HCT116 (cell line): ENCODE data around the gene NPB. TPM values are rescaled to one million over a fixed set of nuclear protein-coding genes. Genes with fewer than 3 reads are reported as not detected.

Source experiments
- ATAC-seq: fragments of 200-7000 bp; cut with Tn5 transposase; 2 replicates; pipeline ENCODE4 v1.9.1; 2020; ENCODE audit warnings: mild to moderate bottlenecking, moderate library complexity
- BruUV-seq: library from RNA; stranded (reverse); fragments of 400-500 nt; replicated peaks from 2 replicates; lab custom pipeline; 2021; lab: Mats Ljungman, UMichigan
- CTCF ChIA-PET: fragments of 300-600 bp; sonication (Branson Sonifier 250); formaldehyde crosslinking; loops from one replicate; lab custom pipeline; 2021; ENCODE audit warnings: antibody characterized with exemption; lab: Charles Lee
- POLR2A ChIA-PET: fragments of 300-600, 350-600 bp; sonication (Branson Sonifier 250); formaldehyde crosslinking; loops from one replicate; lab custom pipeline; 2021; ENCODE audit warnings: antibody characterized with exemption; lab: Charles Lee
- RAD21 ChIA-PET, 2 experiments: fragments of 300-600 bp; sonication (Branson Sonifier 250); formaldehyde crosslinking; loops; one replicate each; lab custom pipeline; 2023; ENCODE audit warnings: low total read pairs in 2 of 2; ENCODE audit not compliant: uncharacterized antibody in 2 of 2, unreplicated experiment in 2 of 2, low non-redundant PET in 1 of 2; lab: Charles Lee
- DNase-seq: peaks from one replicate; pipeline ENCODE4 v3.0.0-alpha.2; 2010; ENCODE audit warnings: low read depth, low spot score
- H2AFZ ChIP-seq: fragments of 200-600 bp; shearing (Covaris generic), sonication (generic); 2 replicates; pipeline ENCODE4 v1.6.1; 2017; ENCODE audit warnings: low read depth, mixed run types, mixed read lengths, antibody characterized with exemption, low read length; ENCODE audit not compliant: poor library complexity, severe bottlenecking
- H3K27ac ChIP-seq: 2 replicates; pipeline ENCODE4 v1.5.1; 2012; ENCODE audit warnings: low read depth, low read length
- H3K27me3 ChIP-seq: fragments of 200-600 bp; sonication (generic); 2 replicates; pipeline ENCODE4 v1.6.1; 2016; ENCODE audit warnings: mixed run types, low read length, mixed read lengths; ENCODE audit not compliant: insufficient read depth
- H3K36me3 ChIP-seq, 2 experiments: fragments of 200-500 bp in 1 of 2; fragments of 200-600 bp in 1 of 2; sonication (Bioruptor generic) in 1 of 2; sonication (generic) in 1 of 2; 2 replicates each; pipeline versions ENCODE4 v1.5.1 to v1.6.1; 2014 to 2016; ENCODE audit warnings: low read length in 2 of 2, inconsistent platforms in 1 of 2, mixed read lengths in 1 of 2, mixed run types in 1 of 2; ENCODE audit not compliant: insufficient read depth in 2 of 2, control insufficient read depth in 1 of 2
- H3K4me1 ChIP-seq, 2 experiments: fragments of 200-600 bp in 1 of 2; sonication (generic) in 1 of 2; 2 replicates each; pipeline versions ENCODE4 v1.5.1 to v1.6.1; 2012 to 2017; ENCODE audit warnings: low read length in 2 of 2, inconsistent platforms in 1 of 2, mild to moderate bottlenecking in 1 of 2, mixed read lengths in 1 of 2, mixed run types in 1 of 2, moderate library complexity in 1 of 2; ENCODE audit not compliant: insufficient read depth in 2 of 2, control insufficient read depth in 1 of 2
- H3K4me2 ChIP-seq: fragments of 200-600 bp; sonication (generic); 2 replicates; pipeline ENCODE4 v1.6.1; 2017; ENCODE audit warnings: mixed run types, low read length, mixed read lengths
- H3K4me3 ChIP-seq, 2 experiments: fragments of 200-600 bp in 1 of 2; sonication (generic) in 1 of 2; replicated peaks in 1 of 2; 2 replicates each; pipeline ENCODE4 v1.5.1; 2011 to 2016; ENCODE audit warnings: low read length in 2 of 2, control low read depth in 1 of 2, low read depth in 1 of 2, mild to moderate bottlenecking in 1 of 2, mixed read lengths in 1 of 2, mixed run types in 1 of 2
- H3K79me2 ChIP-seq: fragments of 200-600 bp; sonication (generic); 2 replicates; pipeline ENCODE4 v1.6.1; 2017; ENCODE audit warnings: mild to moderate bottlenecking, mixed run types, low read length, moderate library complexity, mixed read lengths; ENCODE audit not compliant: insufficient read depth
- H3K9ac ChIP-seq: fragments of 200-600 bp; sonication (generic); 2 replicates; pipeline ENCODE4 v1.6.1; 2016; ENCODE audit warnings: low read length, mixed read lengths
- H3K9me2 ChIP-seq: fragments of 200-600 bp; sonication (generic), shearing (Covaris generic); 2 replicates; pipeline ENCODE4 v1.6.1; 2017; ENCODE audit warnings: mixed run types, mild to moderate bottlenecking, moderate library complexity; ENCODE audit not compliant: insufficient read depth
- H3K9me3 ChIP-seq, 2 experiments: fragments of 200-500 bp in 1 of 2; fragments of 200-600 bp in 1 of 2; sonication (Bioruptor generic) in 1 of 2; sonication (generic) in 1 of 2; 2 replicates each; pipeline ENCODE4 v1.6.1; 2014 to 2017; ENCODE audit warnings: low read length in 2 of 2, mixed read lengths in 2 of 2, inconsistent platforms in 1 of 2, low read depth in 1 of 2, mild to moderate bottlenecking in 1 of 2, mixed run types in 1 of 2, moderate library complexity in 1 of 2; ENCODE audit not compliant: control insufficient read depth in 1 of 2, insufficient read depth in 1 of 2
- H4K20me1 ChIP-seq: fragments of 200-600 bp; sonication (generic), shearing (Covaris generic); 2 replicates; pipeline ENCODE4 v1.6.1; 2017; ENCODE audit warnings: mixed run types, mild to moderate bottlenecking, moderate library complexity; ENCODE audit not compliant: insufficient read depth
- CTCF ChIP-seq, 3 experiments: fragments of 200-600 bp in 1 of 3; sonication (generic) in 1 of 3; IDR thresholded peaks in 2 of 3; conservative IDR thresholded peaks in 1 of 3; 2 replicates each; pipeline ENCODE4 v1.5.1; 2012 to 2017; ENCODE audit warnings: low read depth in 2 of 3, low read length in 2 of 3, antibody characterized with exemption in 1 of 3, borderline replicate concordance in 1 of 3, control low read depth in 1 of 3, mild to moderate bottlenecking in 1 of 3, mixed read lengths in 1 of 3, mixed run types in 1 of 3, moderate library complexity in 1 of 3; ENCODE audit not compliant: insufficient read depth in 1 of 3
- EGR1 ChIP-seq: IDR thresholded peaks from 2 replicates; pipeline ENCODE4 v1.6.1; 2012; ENCODE audit warnings: low read depth
- ELF1 ChIP-seq: IDR thresholded peaks from 2 replicates; pipeline ENCODE4 v1.6.1; 2012; ENCODE audit warnings: low read depth, borderline replicate concordance
- EZH2 ChIP-seq: fragments of 200-600 bp; sonication (generic); IDR thresholded peaks from 2 replicates; pipeline ENCODE4 v1.6.1; 2017; ENCODE audit warnings: antibody characterized with exemption, mixed run types
- EZH2phosphoT487 ChIP-seq: fragments of 200-600 bp; IDR thresholded peaks from 2 replicates; pipeline ENCODE4 v1.6.1; 2018; ENCODE audit warnings: antibody characterized with exemption, borderline replicate concordance
- JUND ChIP-seq: IDR thresholded peaks from 2 replicates; pipeline ENCODE4 v1.6.1; 2012
- MAX ChIP-seq: IDR thresholded peaks from 2 replicates; pipeline ENCODE4 v1.6.1; 2012
- POLR2A ChIP-seq: IDR thresholded peaks from 2 replicates; pipeline ENCODE4 v1.7.0; 2011; ENCODE audit warnings: borderline replicate concordance; ENCODE audit not compliant: insufficient read depth, insufficient read length; ENCODE audit errors: extremely low read depth
- POLR2AphosphoS5 ChIP-seq: IDR thresholded peaks from 2 replicates; pipeline ENCODE4 v1.6.1; 2011; ENCODE audit warnings: mild to moderate bottlenecking, low read depth, low read length, moderate library complexity
- RAD21 ChIP-seq: IDR thresholded peaks from 2 replicates; pipeline ENCODE4 v1.6.1; 2012; ENCODE audit warnings: low read depth, mild to moderate bottlenecking
- REST ChIP-seq: IDR thresholded peaks from 2 replicates; pipeline ENCODE4 v1.6.1; 2012; ENCODE audit warnings: low read depth
- SRF ChIP-seq: IDR thresholded peaks from 2 replicates; pipeline ENCODE4 v1.6.1; 2012; ENCODE audit warnings: low read depth
- ZFX ChIP-seq: fragments of 450-650 bp; IDR thresholded peaks from 2 replicates; pipeline ENCODE4 v1.6.1; 2017
- ZNF274 ChIP-seq: fragments of 200-500 bp; sonication (Bioruptor generic); IDR thresholded peaks from 2 replicates; pipeline ENCODE4 v1.6.1; 2014; ENCODE audit warnings: mild to moderate bottlenecking, low read depth, low read length, inconsistent platforms
- intact Hi-C: fragments of 100-400 bp; cut with micrococcal nuclease; formaldehyde crosslinking; loops from 2 replicates; pipeline ENCODE4 v1.10.0; 2022
- total RNA-seq: library from RNA; stranded (reverse); gene quantifications from one replicate; pipeline ENCODE4 v1.2.1, GENCODE V29; 2021; ENCODE audit not compliant: unreplicated experiment

The NPB gene
- total RNA-seq, 1 experiment from 2014 or later, result 1.2 TPM

GRCh38 chr17:81918832-81919545, 17.0 kb downstream of the NPB start:
- H4K20me1 ChIP-seq, result no peaks in the 10 kb centered on the region
- no peak for DNase-seq
- H3K4me1 ChIP-seq, result peaks cover 27 to 46% of the 10 kb centered on the region in 2 experiments
- H3K9me3 ChIP-seq, result no peaks in the 10 kb centered on the region
- no peak overlapping the region for H2AFZ ChIP-seq
- ChIA-PET CTCF (no interaction called here), RAD21 (no interaction called here), POLR2A (no interaction called here)
- H3K9ac ChIP-seq, result no peak overlapping the region
- H3K27ac ChIP-seq, result peak overlapping the region; percentile 5; the same call in 1 of the 2 replicates
- H3K36me3 ChIP-seq, result peaks cover 28 to 58% of the 10 kb centered on the region in 2 experiments; a peak in 3 of 4 replicates
- peaks cover 91% of the 10 kb centered on the region for H3K79me2 ChIP-seq
- no peak overlapping the region for H3K4me3 ChIP-seq
- TF ChIP-seq JUND, result no peak
- no peak for TF ChIP-seq RAD21
- no peak for TF ChIP-seq SRF
- TF ChIP-seq EZH2phosphoT487, result no peak
- no peak for TF ChIP-seq EGR1
- no peak for TF ChIP-seq POLR2A
- TF ChIP-seq POLR2AphosphoS5, result no peak
- TF ChIP-seq CTCF (IDR thresholded peaks at IDR 0.05 in 2 of 3, conservative IDR thresholded peaks at IDR 0.05 in 1 of 3; ENCODE audit: borderline replicate concordance in 1 of 3, insufficient read depth in 1 of 3, low read depth in 2 of 3, low read length in 2 of 3), result no peak
- no peak for TF ChIP-seq MAX
- TF ChIP-seq EZH2, result no peak
- no peak for TF ChIP-seq ELF1
- TF ChIP-seq ZFX, result no peak
- no peak for TF ChIP-seq REST
- no peak for TF ChIP-seq ZNF274
- H3K9me2 ChIP-seq, result no peaks in the 10 kb centered on the region
- no peak for ATAC-seq
- H3K27me3 ChIP-seq, result no peaks in the 10 kb centered on the region
- intact Hi-C loops, result no loop called here
- no peak overlapping the region for H3K4me2 ChIP-seq
- no TSS peak for BruUV-seq
